HG03457 (cell line): ENCODE data around the gene SREK1IP1.

Experiments used
- ATAC-seq: cut with Tn5 transposase; IDR thresholded peaks from one replicate; pipeline ENCODE4 v1.9.1; 2021; ENCODE audit warnings: moderate number of reproducible peaks; ENCODE audit not compliant: unreplicated experiment

The SREK1IP1 gene

GRCh38 chr5:64688391-64688790 is 80.1 kb downstream of the SREK1IP1 start:
- no peak for ATAC-seq

GRCh38 chr5:64685866-64686265 is 82.6 kb downstream of the SREK1IP1 start:
- no peak for ATAC-seq

GRCh38 chr5:64682608-64683007 is 85.9 kb downstream of the SREK1IP1 start:
- no peak for ATAC-seq

- no peak for ATAC-seq
Measured at GRCh38 chr5:64680289-64680688, 88.2 kb downstream of the SREK1IP1 start.

GRCh38 chr5:64678374-64678773 is 90.1 kb downstream of the SREK1IP1 start:
- ATAC-seq = no peak

- no peak for ATAC-seq
Measured at GRCh38 chr5:64671678-64672077, 96.8 kb downstream of the SREK1IP1 start.

- no peak for ATAC-seq
Measured at GRCh38 chr5:64670277-64670676, 98.2 kb downstream of the SREK1IP1 start.
